Lower leg skin (tissue), 4 donors: ENCODE measurements around the gene NTM. TPM values are rescaled to one million over a fixed set of nuclear protein-coding genes. Genes with fewer than 3 reads are reported as not detected.

ENCODE experiments used
- DNase-seq, 2 donors: peaks; one replicate each; pipeline ENCODE4 v3.0.0-alpha.2; 2019; ENCODE audit warnings: low spot score in 2 of 2
- H3K4me3 ChIP-seq: fragments of 200-600 bp; sonication (generic); 2 replicates; pipeline ENCODE4 v1.5.1; 2017; ENCODE audit warnings: mild to moderate bottlenecking, low read depth; ENCODE audit not compliant: poor library complexity, severe bottlenecking
- POLR2A ChIP-seq, 2 donors: fragments of 450-650 bp; IDR thresholded peaks; one replicate each; pipeline ENCODE4 v1.6.1; 2016 to 2017; ENCODE audit warnings: antibody characterized with exemption in 2 of 2, mild to moderate bottlenecking in 1 of 2, moderate library complexity in 1 of 2
- WGBS, 2 donors: methylation state at CpG; one replicate each; pipeline ENCODE4 v1.1.5; 2018; 5-methylcytosine and 5-hydroxymethylcytosine counted together
- intact Hi-C: fragments of 100-400 bp; cut with DNase I; formaldehyde crosslinking; loops from one replicate; pipeline ENCODE4 v1.15.0; 2023; ENCODE audit warnings: low total_unique reads
- total RNA-seq, 4 donors: library from RNA; depleted of rRNA; stranded (reverse); fragments of >200 nt; gene quantifications; one replicate each; pipeline ENCODE4 v1.1.0, GENCODE V29; 2016
- TF ChIP-seq, protein P1 (sequence below), 3 donors: fragments of 450-650 bp; IDR thresholded peaks; one replicate each; pipeline ENCODE4 v1.5.1; 2016; ENCODE audit warnings: antibody characterized with exemption in 3 of 3, mild to moderate bottlenecking in 3 of 3, moderate library complexity in 2 of 3

NTM gene
- total RNA-seq, 4 donors from 2014 or later, result 2.8 to 5.7 (median 4.9) TPM

DNA sequence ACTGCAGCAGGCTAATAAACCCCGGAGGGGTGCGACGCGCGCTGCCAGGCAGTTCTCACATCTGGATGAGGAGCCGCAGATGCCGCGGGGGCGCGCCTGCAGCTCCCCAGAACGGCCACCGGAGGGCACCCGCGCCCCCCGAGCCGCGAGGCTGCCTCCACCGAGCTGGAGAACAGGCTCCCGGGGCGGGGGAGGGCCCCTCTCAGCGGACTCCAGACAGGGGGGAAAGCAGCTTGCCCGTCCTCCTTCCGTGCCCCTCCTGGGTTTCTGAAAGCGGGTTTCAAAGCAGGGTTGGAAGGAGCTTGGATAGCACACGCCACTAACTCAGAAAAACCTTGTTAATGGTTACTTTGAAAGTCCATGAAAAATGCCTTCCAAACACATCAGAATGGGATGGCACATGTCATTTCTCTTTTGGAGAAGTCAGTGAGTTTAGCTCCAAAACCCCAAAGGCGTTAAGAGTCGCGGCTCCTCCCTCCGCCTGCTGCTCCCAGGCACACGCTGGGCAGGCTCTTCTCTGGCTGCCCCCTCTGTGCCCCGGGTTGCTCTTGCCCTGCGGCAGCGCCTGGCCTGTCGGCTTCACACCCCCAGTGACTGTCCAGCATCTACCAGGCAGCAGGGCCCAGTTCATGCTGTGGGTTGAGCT, 317.8 kb downstream of the NTM start:
- WGBS, 2 donors, result 9 to 12% methylated on average over 21 to 30 of the region's 34 CpGs
- no peak for TF ChIP-seq POLR2A (IDR thresholded peaks at IDR 0.05)
- TF ChIP-seq, protein P1, sequence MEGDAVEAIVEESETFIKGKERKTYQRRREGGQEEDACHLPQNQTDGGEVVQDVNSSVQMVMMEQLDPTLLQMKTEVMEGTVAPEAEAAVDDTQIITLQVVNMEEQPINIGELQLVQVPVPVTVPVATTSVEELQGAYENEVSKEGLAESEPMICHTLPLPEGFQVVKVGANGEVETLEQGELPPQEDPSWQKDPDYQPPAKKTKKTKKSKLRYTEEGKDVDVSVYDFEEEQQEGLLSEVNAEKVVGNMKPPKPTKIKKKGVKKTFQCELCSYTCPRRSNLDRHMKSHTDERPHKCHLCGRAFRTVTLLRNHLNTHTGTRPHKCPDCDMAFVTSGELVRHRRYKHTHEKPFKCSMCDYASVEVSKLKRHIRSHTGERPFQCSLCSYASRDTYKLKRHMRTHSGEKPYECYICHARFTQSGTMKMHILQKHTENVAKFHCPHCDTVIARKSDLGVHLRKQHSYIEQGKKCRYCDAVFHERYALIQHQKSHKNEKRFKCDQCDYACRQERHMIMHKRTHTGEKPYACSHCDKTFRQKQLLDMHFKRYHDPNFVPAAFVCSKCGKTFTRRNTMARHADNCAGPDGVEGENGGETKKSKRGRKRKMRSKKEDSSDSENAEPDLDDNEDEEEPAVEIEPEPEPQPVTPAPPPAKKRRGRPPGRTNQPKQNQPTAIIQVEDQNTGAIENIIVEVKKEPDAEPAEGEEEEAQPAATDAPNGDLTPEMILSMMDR (IDR thresholded peaks at IDR 0.05), result no peak
- intact Hi-C loops, result no loop called here
- H3K4me3 ChIP-seq, result no peak overlapping the region
- peak in 1 of 2 donors; percentile 90 for DNase-seq

DNA sequence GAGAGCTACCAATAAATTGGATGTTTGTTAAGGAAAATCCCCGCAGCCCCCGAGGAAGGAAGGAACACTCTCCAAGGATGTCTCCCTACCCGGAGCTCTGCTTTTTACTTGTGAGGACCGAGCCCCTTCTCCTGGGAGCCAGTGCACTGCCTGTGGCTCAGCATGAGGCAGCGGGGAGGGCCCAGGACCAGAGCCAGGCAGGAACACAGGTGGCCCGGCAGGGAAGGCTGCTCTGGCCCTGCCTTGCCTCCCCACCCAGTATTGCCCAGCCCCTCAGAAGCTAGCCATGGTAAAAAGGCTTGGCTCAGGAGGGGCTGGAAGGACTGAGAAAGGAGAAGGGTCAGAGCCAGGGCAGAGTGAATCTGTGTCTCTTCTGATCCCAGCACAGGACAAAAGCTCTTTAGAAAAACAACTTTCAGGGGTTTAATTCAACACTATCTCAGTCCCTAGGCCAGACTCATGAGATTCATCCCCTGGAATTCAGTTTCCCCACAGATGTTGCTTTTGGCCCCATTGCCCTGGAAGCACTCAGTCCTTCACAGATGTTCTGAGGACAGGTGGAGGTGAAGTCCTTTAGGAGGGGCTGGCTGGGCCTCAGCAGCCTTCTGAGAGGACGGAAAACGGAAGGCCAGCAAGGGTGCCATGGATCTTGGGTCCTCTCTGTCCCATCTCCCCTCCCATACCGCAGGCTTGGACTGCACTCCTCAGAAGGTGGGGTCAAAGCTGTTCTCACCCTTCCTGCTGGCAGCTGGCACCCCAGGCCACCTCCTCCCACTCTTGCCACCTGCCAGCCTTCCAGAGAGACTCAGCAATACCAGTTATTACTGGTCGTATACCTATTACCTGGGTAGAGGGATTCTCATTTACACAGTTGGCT, 318.9 kb downstream of the NTM start:
- 82 to 84% methylated on average over 10 of the region's 10 CpGs for WGBS, 2 donors
- TF ChIP-seq POLR2A (IDR thresholded peaks at IDR 0.05), result no peak
- TF ChIP-seq, protein P1 (IDR thresholded peaks at IDR 0.05), result no peak
- no peak overlapping the region for H3K4me3 ChIP-seq
- DNase-seq, result peak in 1 of 2 donors; percentile 48
- intact Hi-C loops, result no loop called here

DNA sequence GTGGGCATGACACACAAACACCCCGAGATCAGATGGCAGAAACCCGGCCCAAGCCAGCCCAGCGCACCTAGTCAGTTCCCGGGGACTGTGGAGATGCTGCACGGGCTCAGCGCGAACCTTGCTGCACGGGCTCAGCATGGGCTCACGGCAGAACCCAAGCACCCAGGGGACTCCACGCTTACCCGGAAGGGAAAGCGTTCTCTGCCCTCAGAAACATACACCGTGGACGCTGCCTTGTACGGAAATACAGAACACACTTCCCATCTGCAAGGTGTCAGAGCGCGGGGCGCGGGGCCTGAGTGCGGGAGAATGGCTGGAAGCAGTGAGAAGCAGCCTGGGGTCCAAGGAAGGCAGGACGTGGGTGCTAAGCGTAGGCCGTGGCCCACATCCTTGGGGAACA, 319.9 kb downstream of the NTM start:
- no peak overlapping the region for H3K4me3 ChIP-seq
- intact Hi-C loops, result no loop called here
- WGBS, 2 donors, result 95 to 96% methylated on average over 23 of the region's 23 CpGs
- TF ChIP-seq, protein P1 (IDR thresholded peaks at IDR 0.05), result no peak
- no peak for TF ChIP-seq POLR2A (IDR thresholded peaks at IDR 0.05)
- DNase-seq, result peak in 1 of 2 donors; percentile 71

DNA sequence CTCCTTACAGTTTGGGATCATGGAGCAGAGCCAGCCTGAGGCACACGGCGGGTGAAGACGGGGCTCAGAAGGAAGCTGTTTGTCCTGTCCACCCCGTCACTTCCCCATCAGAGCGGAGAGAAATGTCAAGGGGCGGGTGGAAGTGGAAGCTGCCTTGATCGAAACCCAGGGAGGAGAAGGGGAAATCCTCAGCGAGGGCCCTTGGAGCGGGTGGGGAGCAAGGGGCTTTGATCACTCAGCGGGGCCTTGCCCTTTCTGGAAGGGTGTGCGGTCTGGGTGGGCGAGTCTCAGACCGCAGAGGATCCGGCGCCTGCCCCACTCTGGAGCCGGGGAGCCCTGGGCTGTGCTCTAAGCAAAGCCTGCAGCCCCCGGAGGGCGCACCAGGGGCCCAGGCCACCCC, 320.4 kb downstream of the NTM start:
- DNase-seq, result peak in 1 of 2 donors; percentile 79

DNA sequence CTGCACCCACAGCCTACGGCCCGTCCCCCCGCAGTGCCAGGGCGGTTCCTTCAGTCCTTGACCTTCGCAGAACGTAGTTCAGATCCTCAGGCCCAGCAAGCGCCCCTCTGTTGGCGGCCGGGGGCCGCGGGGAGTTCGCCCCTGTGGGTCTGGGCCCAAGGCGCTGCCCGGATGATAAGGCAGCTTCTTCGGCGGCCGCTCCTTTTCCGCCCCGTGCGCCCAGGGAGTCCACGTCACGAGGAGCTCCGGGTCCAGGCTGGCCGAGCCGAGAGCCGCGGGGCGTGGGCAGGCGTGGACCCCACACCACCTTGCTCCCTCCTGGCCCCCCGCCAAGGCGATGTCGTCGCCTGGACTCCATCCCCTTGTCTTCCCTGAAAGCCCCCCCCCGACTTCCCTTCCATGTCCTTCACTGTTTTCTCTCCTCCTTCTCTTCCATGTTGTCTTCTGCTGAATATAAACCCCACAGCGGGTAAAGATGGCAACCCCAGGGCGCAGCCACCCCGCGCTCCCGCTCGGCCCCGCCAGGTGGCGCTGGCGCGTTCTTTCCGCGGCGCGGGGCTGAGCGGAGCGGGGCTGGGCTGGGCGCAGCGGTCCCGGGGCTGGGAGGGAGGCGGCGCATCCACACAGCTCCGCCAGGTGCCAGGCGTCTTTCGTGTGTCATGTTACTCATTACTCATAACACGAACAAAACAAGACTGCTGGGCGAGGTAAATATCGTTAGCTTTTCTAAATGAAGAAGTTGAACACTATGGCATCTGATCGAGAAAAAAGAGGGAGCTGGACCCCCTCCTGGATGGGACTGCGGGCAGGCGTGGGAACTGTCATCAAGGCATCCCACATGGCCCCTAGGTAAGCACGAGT, 321.0 kb downstream of the NTM start:
- TF ChIP-seq, protein P1 (IDR thresholded peaks at IDR 0.05), result no peak
- no peak overlapping the region for H3K4me3 ChIP-seq
- WGBS, 2 donors, result 50 to 52% methylated on average over 38 to 65 of the region's 65 CpGs
- peak in 1 of 2 donors; percentile 80 for DNase-seq
- intact Hi-C loops, result no loop called here

More for the DNA sequence above, 320.4 kb downstream of the NTM start:
- intact Hi-C loops, result no loop called here
- WGBS, 2 donors, result 95% methylated on average over 18 of the region's 18 CpGs
- no peak for TF ChIP-seq POLR2A (IDR thresholded peaks at IDR 0.05)
- TF ChIP-seq, protein P1 (IDR thresholded peaks at IDR 0.05), result no peak
- H3K4me3 ChIP-seq, result no peak overlapping the region
